Measurements from ENCODE around the gene PCNT. TPM values are rescaled to one million over a fixed set of nuclear protein-coding genes. Genes with fewer than 3 reads are reported as not detected.

PCNT gene
- total and polyA plus RNA-seq, 10 of the 15 experiments (the other 5 are each of a cell fraction or from before 2014, with no cell fraction given): 2.9 to 39.6 (median 20.5) TPM

- ChIA-PET CTCF (no interaction called here), POLR2A (no interaction called here), RAD21 (ENCODE audit: unreplicated experiment) (no interaction called here), SMC1A (ENCODE audit: uncharacterized antibody, unreplicated experiment) (no interaction called here)
- no peak overlapping the region for H3K4me3 ChIP-seq
- intact Hi-C loops (cut with micrococcal nuclease; ENCODE audit: unreplicated experiment) (no loop called here), in situ Hi-C loops (cut with MboI) (no loop called here)
- WGBS (ENCODE audit: insufficient coverage, insufficient replicate concordance, low lambda C conversion rate, missing lambda C conversion rate): over 99% methylated on average over 24 of the region's 24 CpGs
- BruUV-seq (replicated peaks): no TSS peak
- H3K4me1 ChIP-seq (ENCODE audit: control insufficient read depth, insufficient read depth, low read length): no peaks in the 10 kb centered on the region
- no peak for FAIRE-seq
- H3K36me3 ChIP-seq (ENCODE audit: control insufficient read depth in 2 of 2, insufficient read depth in 2 of 2, low read length in 1 of 2): peaks cover 19 to 36% of the 10 kb centered on the region in 2 experiments
- ATAC-seq: no peak
- no peaks in the 10 kb centered on the region; the same call in none of the 2 replicates for H3K79me2 ChIP-seq (ENCODE audit: control insufficient read depth, insufficient read depth, low read length)
- DNase-seq (ENCODE audit: low read depth, low spot score): no peak
- peaks cover 9% of the 10 kb centered on the region; the same call in 1 of the 3 replicates for H3K9me3 ChIP-seq (replicated peaks; ENCODE audit: control insufficient read depth, insufficient read depth, low read length)
- H3K27ac ChIP-seq (ENCODE audit: control insufficient read depth, insufficient read depth): no peak overlapping the region
- no peaks in the 10 kb centered on the region for H3K27me3 ChIP-seq (replicated peaks in 1 of 2; ENCODE audit: control insufficient read depth in 2 of 2, insufficient read depth in 2 of 2, low read length in 1 of 2)
- H3K9ac ChIP-seq (ENCODE audit: control insufficient read depth, insufficient read depth, low read length): no peak overlapping the region
- TF ChIP-seq, protein P1, sequence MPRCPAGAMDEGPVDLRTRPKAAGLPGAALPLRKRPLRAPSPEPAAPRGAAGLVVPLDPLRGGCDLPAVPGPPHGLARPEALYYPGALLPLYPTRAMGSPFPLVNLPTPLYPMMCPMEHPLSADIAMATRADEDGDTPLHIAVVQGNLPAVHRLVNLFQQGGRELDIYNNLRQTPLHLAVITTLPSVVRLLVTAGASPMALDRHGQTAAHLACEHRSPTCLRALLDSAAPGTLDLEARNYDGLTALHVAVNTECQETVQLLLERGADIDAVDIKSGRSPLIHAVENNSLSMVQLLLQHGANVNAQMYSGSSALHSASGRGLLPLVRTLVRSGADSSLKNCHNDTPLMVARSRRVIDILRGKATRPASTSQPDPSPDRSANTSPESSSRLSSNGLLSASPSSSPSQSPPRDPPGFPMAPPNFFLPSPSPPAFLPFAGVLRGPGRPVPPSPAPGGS (IDR thresholded peaks at IDR 0.05; ENCODE audit: borderline replicate concordance, insufficient read depth, low read depth, low read length, poor library complexity, severe bottlenecking): peak; percentile 69
- TF ChIP-seq SREBF2 (IDR thresholded peaks at IDR 0.05; ENCODE audit: low read length): no peak
- H3K4me2 ChIP-seq (ENCODE audit: control insufficient read depth, insufficient read depth): no peak overlapping the region
- H4K20me1 ChIP-seq (ENCODE audit: control insufficient read depth, insufficient read depth): no peaks in the 10 kb centered on the region
- no peak overlapping the region for H2AFZ ChIP-seq (ENCODE audit: control insufficient read depth, low read depth, low read length)
Observed at GRCh38 chr21:46384556-46384955, 60.6 kb downstream of the PCNT start.

DNA sequence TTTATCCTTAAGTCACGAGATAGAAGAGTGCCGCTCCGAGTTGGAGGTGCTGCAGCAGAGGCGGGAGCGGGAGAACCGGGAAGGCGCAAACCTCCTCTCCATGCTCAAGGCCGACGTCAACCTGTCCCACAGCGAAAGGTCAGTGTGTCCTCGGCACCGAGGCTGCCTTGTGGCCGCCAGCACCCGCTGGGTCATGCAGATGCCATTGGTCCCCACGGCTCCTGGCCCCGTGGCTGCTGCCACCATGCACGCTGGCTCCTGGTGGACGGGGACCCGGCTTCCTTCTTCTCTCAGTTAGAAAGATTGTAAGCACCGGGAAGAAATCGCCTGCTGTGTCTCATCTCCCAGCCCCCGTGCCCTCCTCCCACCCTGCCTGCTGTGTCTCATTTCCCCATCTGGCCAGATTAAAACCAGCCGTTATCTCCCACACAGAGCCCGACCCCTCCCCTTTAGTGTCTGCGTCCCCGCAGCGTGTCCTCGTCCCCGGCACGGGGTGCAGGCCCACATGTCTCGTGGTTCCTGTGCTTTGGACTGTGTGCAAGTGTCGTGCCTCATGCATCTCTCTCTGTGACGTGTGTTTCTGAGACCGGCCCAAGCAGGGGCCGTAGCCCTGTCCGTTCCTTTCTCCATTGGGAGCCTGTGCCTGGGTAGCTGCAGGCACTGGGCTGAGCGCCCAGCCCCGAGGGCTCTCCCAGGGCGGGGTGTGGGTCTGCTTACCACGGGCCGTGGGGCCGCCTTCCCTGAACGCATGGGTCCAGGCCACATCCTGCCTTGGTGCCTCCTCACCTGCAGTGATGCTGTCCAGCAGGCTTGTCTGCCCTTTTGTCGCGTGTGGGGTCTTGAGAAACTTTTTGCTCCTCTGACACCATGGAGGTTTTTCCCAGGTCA is 62.1 kb downstream of the PCNT start:
- ChIA-PET POLR2A (no interaction called here), RAD21 (ENCODE audit: unreplicated experiment) (no interaction called here), SMC1A (ENCODE audit: uncharacterized antibody, unreplicated experiment) (no interaction called here), CTCF (no interaction called here)
- H3K79me2 ChIP-seq (ENCODE audit: control insufficient read depth, insufficient read depth, low read length): no peaks in the 10 kb centered on the region; the same call in none of the 2 replicates
- ATAC-seq (no peak), DNase-seq (ENCODE audit: low read depth, low spot score) (no peak), FAIRE-seq (no peak)
- peaks cover 19 to 42% of the 10 kb centered on the region in 2 experiments for H3K36me3 ChIP-seq (ENCODE audit: control insufficient read depth in 2 of 2, insufficient read depth in 2 of 2, low read length in 1 of 2)
- no peaks in the 10 kb centered on the region for H3K27me3 ChIP-seq (replicated peaks in 1 of 2; ENCODE audit: control insufficient read depth in 2 of 2, insufficient read depth in 2 of 2, low read length in 1 of 2)
- intact Hi-C loops (cut with micrococcal nuclease; ENCODE audit: unreplicated experiment) (no loop called here), in situ Hi-C loops (cut with MboI) (no loop called here)
- no peak overlapping the region for H3K9ac ChIP-seq (ENCODE audit: control insufficient read depth, insufficient read depth, low read length)
- peaks cover 7% of the 10 kb centered on the region; the same call in 1 of the 3 replicates for H3K9me3 ChIP-seq (replicated peaks; ENCODE audit: control insufficient read depth, insufficient read depth, low read length)
- H4K20me1 ChIP-seq (ENCODE audit: control insufficient read depth, insufficient read depth): no peaks in the 10 kb centered on the region
- H3K27ac ChIP-seq (ENCODE audit: control insufficient read depth, insufficient read depth): no peak overlapping the region
- 96% methylated on average over 39 of the region's 45 CpGs for WGBS (ENCODE audit: insufficient coverage, insufficient replicate concordance, low lambda C conversion rate, missing lambda C conversion rate)
- H2AFZ ChIP-seq (ENCODE audit: control insufficient read depth, low read depth, low read length): no peak overlapping the region
- H3K4me1 ChIP-seq (ENCODE audit: control insufficient read depth, insufficient read depth, low read length): no peaks in the 10 kb centered on the region
- BruUV-seq (replicated peaks): no TSS peak
- no peak overlapping the region for H3K4me3 ChIP-seq
- H3K4me2 ChIP-seq (ENCODE audit: control insufficient read depth, insufficient read depth): no peak overlapping the region
- TF ChIP-seq CHD1 (IDR thresholded peaks at IDR 0.05; ENCODE audit: low read depth, low read length) (no peak), RB1 (IDR thresholded peaks at IDR 0.05; ENCODE audit: borderline replicate concordance) (no peak), IKZF1 (conservative IDR thresholded peaks at IDR 0.05) (no peak), ZNF217 (IDR thresholded peaks at IDR 0.05) (no peak), NR2C1 (IDR thresholded peaks at IDR 0.05) (no peak), ATF7 (IDR thresholded peaks at IDR 0.05; ENCODE audit: low read depth) (no peak), NRF1 (conservative IDR thresholded peaks at IDR 0.05; ENCODE audit: low read depth, low read length) (no peak)
- TF ChIP-seq, protein P2, sequence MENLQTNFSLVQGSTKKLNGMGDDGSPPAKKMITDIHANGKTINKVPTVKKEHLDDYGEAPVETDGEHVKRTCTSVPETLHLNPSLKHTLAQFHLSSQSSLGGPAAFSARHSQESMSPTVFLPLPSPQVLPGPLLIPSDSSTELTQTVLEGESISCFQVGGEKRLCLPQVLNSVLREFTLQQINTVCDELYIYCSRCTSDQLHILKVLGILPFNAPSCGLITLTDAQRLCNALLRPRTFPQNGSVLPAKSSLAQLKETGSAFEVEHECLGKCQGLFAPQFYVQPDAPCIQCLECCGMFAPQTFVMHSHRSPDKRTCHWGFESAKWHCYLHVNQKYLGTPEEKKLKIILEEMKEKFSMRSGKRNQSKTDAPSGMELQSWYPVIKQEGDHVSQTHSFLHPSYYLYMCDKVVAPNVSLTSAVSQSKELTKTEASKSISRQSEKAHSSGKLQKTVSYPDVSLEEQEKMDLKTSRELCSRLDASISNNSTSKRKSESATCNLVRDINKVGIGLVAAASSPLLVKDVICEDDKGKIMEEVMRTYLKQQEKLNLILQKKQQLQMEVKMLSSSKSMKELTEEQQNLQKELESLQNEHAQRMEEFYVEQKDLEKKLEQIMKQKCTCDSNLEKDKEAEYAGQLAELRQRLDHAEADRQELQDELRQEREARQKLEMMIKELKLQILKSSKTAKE (IDR thresholded peaks at IDR 0.05; ENCODE audit: low read depth, poor library complexity, severe bottlenecking): no peak
- TF ChIP-seq, protein P3, sequence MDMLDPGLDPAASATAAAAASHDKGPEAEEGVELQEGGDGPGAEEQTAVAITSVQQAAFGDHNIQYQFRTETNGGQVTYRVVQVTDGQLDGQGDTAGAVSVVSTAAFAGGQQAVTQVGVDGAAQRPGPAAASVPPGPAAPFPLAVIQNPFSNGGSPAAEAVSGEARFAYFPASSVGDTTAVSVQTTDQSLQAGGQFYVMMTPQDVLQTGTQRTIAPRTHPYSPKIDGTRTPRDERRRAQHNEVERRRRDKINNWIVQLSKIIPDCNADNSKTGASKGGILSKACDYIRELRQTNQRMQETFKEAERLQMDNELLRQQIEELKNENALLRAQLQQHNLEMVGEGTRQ (IDR thresholded peaks at IDR 0.05; ENCODE audit: borderline replicate concordance, low read depth, low read length): no peak
